ENCODE data around the gene TMEM43. TPM values are rescaled to one million over a fixed set of nuclear protein-coding genes. Genes with fewer than 3 reads are reported as not detected.

Gene TMEM43
- total RNA-seq, 1 experiment from 2014 or later: 36.7 TPM

GRCh38 chr3:14119651-14120050 lies 5.2 kb upstream of the TMEM43 start:
- DNase-seq: no peak
- Histone ChIP-seq H3K79me2 (ENCODE audit: insufficient read depth, low read length) (no peaks in the 10 kb centered on the region; the same call in 1 of the 2 replicates), H3K9me3 (ENCODE audit: control insufficient read depth, low read depth, low read length) (no peaks in the 10 kb centered on the region), H3K18ac (ENCODE audit: insufficient read length, low read depth, low read length) (no peak overlapping the region), H2AK5ac (ENCODE audit: insufficient read length, low read length) (no peak overlapping the region), H2BK12ac (ENCODE audit: insufficient read length, low read depth, low read length) (no peak overlapping the region), H2AFZ (ENCODE audit: low read length) (no peak overlapping the region), H2BK15ac (ENCODE audit: low read depth, low read length) (no peak overlapping the region), H3K4me2 (ENCODE audit: insufficient read depth, insufficient read length, low read length) (no peak overlapping the region), H3K9ac (ENCODE audit: extremely low read depth, insufficient read length, low read length) (no peak overlapping the region), H2BK20ac (ENCODE audit: low read depth, low read length, poor library complexity, severe bottlenecking) (no peak overlapping the region), H3K4me1 (ENCODE audit: insufficient read depth, low read length) (no peaks in the 10 kb centered on the region), H3K23ac (ENCODE audit: insufficient read length, low read depth, low read length) (no peak overlapping the region), H3K14ac (ENCODE audit: insufficient read depth, low read length) (no peak overlapping the region), H4K91ac (ENCODE audit: insufficient read length, low read depth, low read length) (no peak overlapping the region), H3K27ac (ENCODE audit: insufficient read length, low read depth, low read length) (no peak overlapping the region), H3T11ph (ENCODE audit: low read length) (no peak overlapping the region), H4K8ac (replicated peaks; ENCODE audit: insufficient read length, low read depth, low read length) (no peak overlapping the region), H3K23me2 (ENCODE audit: insufficient read length, low read depth, low read length, poor library complexity, severe bottlenecking) (peaks cover 7% of the 10 kb centered on the region), H2BK120ac (ENCODE audit: low read depth, low read length, poor library complexity, severe bottlenecking) (no peak overlapping the region), H3K27me3 (ENCODE audit: insufficient read depth, low read length) (no peaks in the 10 kb centered on the region), H4K5ac (ENCODE audit: insufficient read length, low read depth, low read length) (no peak overlapping the region), H2BK5ac (ENCODE audit: insufficient read length, low read length) (no peak overlapping the region), H4K20me1 (ENCODE audit: control insufficient read depth, insufficient read depth, insufficient read length) (no peaks in the 10 kb centered on the region), H3K56ac (ENCODE audit: insufficient read length, low read depth, low read length) (no peak overlapping the region), H3K79me1 (ENCODE audit: insufficient read depth, low read depth, low read length, poor library complexity, severe bottlenecking) (no peaks in the 10 kb centered on the region), H3K4ac (ENCODE audit: low read depth, low read length) (no peak overlapping the region)
- no peak overlapping the region for H3K4me3 Mint-ChIP-seq
- no peak overlapping the region for H3K27ac Mint-ChIP-seq
- peaks cover 0 to 8% of the 10 kb centered on the region in 2 experiments; a peak in 4 of 5 replicates for H3K9me3 Mint-ChIP-seq
- no CpG with 5 or more reads among the region's 2 CpGs for WGBS (ENCODE audit: extremely low coverage, insufficient read length, low lambda C conversion rate)
- H3K4me1 Mint-ChIP-seq: peaks cover 32 to 44% of the 10 kb centered on the region in 2 experiments
- peaks cover 28 to 37% (median 35%) of the 10 kb centered on the region in 3 experiments for H3K36me3 Mint-ChIP-seq (ENCODE audit: insufficient read depth in 1 of 3, low read depth in 3 of 3)
- peaks cover 3% of the 10 kb centered on the region; the same call in 1 of the 2 replicates for H3K27me3 Mint-ChIP-seq (ENCODE audit: low read depth)
- TF ChIP-seq, protein P1, sequence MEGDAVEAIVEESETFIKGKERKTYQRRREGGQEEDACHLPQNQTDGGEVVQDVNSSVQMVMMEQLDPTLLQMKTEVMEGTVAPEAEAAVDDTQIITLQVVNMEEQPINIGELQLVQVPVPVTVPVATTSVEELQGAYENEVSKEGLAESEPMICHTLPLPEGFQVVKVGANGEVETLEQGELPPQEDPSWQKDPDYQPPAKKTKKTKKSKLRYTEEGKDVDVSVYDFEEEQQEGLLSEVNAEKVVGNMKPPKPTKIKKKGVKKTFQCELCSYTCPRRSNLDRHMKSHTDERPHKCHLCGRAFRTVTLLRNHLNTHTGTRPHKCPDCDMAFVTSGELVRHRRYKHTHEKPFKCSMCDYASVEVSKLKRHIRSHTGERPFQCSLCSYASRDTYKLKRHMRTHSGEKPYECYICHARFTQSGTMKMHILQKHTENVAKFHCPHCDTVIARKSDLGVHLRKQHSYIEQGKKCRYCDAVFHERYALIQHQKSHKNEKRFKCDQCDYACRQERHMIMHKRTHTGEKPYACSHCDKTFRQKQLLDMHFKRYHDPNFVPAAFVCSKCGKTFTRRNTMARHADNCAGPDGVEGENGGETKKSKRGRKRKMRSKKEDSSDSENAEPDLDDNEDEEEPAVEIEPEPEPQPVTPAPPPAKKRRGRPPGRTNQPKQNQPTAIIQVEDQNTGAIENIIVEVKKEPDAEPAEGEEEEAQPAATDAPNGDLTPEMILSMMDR (conservative IDR thresholded peaks at IDR 0.05): no peak
